ENCODE results near the gene BRSK2. TPM values are rescaled to one million over a fixed set of nuclear protein-coding genes. Genes with fewer than 3 reads are reported as not detected.

Gene BRSK2
- total RNA-seq, 1 donor from 2014 or later = 0.52 TPM

DNA sequence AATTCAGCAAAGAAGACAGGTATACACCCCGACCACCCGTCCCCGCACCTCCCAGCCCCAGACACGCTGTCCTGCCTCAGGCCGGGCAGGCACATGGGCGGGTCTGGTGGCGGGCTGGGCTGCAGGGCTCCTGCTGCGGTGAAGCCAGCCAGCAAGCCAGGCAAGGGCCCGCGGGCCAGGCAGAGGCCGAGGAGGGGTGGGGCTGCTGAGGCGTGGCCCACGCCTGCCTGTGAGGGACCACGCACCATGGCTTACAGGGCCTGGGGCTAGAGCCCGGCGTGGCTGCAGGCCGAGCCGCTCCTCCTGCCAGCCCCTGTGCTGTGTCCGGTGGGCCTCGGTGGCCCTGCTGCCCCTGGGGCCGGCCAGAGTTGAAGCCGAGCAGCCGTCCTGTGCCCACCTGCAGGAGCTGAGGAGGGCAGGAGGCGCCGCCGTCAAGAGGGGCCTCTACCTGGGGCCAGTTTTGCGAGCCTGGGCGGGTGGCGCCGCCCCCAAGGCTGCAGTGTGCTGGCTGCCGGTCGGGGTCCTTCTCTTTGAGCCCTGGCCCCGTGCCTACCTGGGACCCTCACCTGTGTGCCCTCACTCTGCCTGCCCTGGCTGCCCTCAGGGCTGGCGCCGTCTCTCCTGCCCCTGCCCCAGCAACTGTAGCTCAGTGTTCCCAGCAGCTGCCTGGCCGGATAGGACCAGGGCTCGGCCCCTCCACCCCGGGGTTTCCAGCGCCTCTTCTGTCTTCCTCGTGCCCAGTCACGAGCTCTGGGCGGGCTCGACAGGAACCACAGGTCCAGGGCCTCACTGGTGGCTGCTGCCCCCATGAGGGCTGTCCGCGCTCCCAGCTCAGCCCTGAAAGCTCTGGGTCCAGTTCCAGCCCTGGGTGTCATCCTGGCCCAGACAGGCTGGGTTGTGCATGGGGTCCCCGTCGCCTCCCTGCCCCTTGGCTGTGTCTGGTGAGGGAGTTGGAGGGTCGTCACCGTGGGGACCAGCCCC is 58.4 kb downstream of the BRSK2 start:
- H3K9me3 ChIP-seq (replicated peaks) = no peaks in the 10 kb centered on the region
- peaks cover 66% of the 10 kb centered on the region for H3K27me3 ChIP-seq (ENCODE audit: low read depth)
- H3K27ac ChIP-seq (replicated peaks) = no peak overlapping the region
- intact Hi-C loops (cut with micrococcal nuclease) = no loop called here
- H3K4me1 ChIP-seq = peaks cover 4% of the 10 kb centered on the region
- DNase-seq = no peak
- TF ChIP-seq, protein P1, sequence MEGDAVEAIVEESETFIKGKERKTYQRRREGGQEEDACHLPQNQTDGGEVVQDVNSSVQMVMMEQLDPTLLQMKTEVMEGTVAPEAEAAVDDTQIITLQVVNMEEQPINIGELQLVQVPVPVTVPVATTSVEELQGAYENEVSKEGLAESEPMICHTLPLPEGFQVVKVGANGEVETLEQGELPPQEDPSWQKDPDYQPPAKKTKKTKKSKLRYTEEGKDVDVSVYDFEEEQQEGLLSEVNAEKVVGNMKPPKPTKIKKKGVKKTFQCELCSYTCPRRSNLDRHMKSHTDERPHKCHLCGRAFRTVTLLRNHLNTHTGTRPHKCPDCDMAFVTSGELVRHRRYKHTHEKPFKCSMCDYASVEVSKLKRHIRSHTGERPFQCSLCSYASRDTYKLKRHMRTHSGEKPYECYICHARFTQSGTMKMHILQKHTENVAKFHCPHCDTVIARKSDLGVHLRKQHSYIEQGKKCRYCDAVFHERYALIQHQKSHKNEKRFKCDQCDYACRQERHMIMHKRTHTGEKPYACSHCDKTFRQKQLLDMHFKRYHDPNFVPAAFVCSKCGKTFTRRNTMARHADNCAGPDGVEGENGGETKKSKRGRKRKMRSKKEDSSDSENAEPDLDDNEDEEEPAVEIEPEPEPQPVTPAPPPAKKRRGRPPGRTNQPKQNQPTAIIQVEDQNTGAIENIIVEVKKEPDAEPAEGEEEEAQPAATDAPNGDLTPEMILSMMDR (IDR thresholded peaks at IDR 0.05; ENCODE audit: borderline replicate concordance) = no peak
- H3K36me3 ChIP-seq = no peaks in the 10 kb centered on the region
- no peak overlapping the region for H3K4me3 ChIP-seq

DNA sequence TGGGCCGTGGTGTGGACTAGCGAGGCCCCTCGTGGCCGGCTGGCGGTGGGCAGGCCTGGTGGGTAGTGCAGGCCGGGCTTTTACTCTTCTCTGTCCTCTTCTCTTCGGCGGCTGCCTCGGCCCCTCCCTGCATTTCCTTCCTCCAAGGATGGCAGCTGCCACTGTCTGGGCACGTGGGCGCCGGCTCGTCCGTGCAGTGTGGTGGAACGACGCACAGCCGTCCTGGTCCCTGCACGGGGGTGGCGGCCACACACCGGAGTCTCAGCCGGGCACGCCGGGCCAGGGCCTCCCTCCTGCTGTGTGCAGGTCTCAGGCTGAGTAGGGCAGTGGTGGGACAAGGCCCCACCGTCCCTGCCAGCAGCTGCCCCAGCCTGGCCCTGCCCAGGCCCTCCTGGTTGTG is 59.1 kb downstream of the BRSK2 start:
- H3K27ac ChIP-seq (replicated peaks) = no peak overlapping the region
- TF ChIP-seq, protein P1 (IDR thresholded peaks at IDR 0.05; ENCODE audit: borderline replicate concordance) = no peak
- H3K4me1 ChIP-seq = peaks cover 12% of the 10 kb centered on the region
- no peak for DNase-seq
- H3K27me3 ChIP-seq (ENCODE audit: low read depth) = peaks cover 59% of the 10 kb centered on the region
- no peaks in the 10 kb centered on the region for H3K36me3 ChIP-seq
- H3K4me3 ChIP-seq = no peak overlapping the region
- intact Hi-C loops (cut with micrococcal nuclease) = no loop called here
- no peaks in the 10 kb centered on the region for H3K9me3 ChIP-seq (replicated peaks)

DNA sequence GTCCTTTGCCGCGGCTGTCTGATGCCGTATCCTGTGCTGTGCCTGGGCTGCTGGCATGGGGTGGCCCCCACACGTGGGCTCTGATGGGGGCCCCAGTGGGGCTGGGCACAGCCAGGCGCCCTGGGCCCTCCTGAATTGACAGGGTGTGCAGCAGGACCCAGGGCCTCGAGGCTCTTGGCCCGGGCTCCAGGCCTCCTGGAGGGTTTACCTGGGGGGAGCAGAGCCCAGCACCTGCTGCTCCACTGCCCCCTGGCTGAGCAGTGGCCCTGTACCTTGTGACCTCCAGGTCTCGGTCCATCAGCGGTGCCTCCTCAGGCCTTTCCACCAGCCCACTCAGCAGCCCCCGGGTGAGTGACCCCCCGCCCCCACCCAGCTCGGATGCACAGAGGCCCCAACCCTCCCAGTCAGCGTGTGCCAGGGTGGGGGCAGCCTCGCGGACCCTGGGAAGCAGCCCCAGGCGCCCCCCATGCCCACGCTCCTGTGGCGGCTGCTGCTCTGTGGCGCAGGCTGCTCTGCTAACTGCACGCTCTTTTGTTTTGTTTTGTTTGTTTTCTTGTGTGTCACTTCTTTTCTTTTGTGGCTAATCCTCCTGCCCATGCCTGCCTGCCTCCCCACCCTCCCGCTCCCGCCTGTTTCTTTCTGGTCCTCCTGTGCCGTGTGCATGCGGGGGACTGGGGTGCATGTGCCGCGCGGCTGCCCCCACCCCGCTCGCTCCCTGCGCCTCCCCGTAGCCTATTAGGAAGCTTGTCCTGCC is 59.9 kb downstream of the BRSK2 start:
- H3K36me3 ChIP-seq = no peaks in the 10 kb centered on the region
- intact Hi-C loops (cut with micrococcal nuclease) = no loop called here
- no peak overlapping the region for H3K27ac ChIP-seq (replicated peaks)
- H3K4me1 ChIP-seq = peaks cover 12% of the 10 kb centered on the region
- no peak overlapping the region for H3K4me3 ChIP-seq
- H3K27me3 ChIP-seq (ENCODE audit: low read depth) = peaks cover 54% of the 10 kb centered on the region
- TF ChIP-seq, protein P1 (IDR thresholded peaks at IDR 0.05; ENCODE audit: borderline replicate concordance) = no peak
- no peak for DNase-seq
- no peaks in the 10 kb centered on the region for H3K9me3 ChIP-seq (replicated peaks)

DNA sequence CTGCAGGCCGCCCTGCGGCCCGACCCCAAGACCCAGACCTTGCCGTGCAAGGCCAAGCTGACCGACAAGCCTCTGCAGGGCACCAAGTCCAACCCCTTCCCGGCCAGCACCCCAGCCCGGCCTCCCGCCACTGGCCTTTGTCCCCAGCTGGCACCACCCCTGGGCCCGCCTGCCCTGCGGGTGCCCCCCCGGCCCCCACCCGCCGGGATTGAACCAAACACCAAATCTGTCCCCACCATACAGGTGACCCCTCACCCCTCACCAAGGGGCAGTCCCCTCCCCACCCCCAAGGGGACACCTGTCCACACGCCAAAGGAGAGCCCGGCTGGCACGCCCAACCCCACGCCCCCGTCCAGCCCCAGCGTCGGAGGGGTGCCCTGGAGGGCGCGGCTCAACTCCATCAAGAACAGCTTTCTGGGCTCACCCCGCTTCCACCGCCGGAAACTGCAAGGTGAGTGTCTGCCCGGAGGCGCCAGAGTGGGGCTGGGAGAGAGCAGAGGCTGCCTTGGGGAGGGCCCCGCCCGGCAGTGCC is 60.7 kb downstream of the BRSK2 start:
- TF ChIP-seq, protein P1 (IDR thresholded peaks at IDR 0.05; ENCODE audit: borderline replicate concordance) = no peak
- no peak for DNase-seq
- Histone ChIP-seq H3K36me3 (no peaks in the 10 kb centered on the region), H3K27ac (replicated peaks) (no peak overlapping the region), H3K4me3 (no peak overlapping the region), H3K4me1 (peaks cover 12% of the 10 kb centered on the region), H3K27me3 (ENCODE audit: low read depth) (peaks cover 49% of the 10 kb centered on the region), H3K9me3 (replicated peaks) (no peaks in the 10 kb centered on the region)
- intact Hi-C loops (cut with micrococcal nuclease) = no loop called here

DNA sequence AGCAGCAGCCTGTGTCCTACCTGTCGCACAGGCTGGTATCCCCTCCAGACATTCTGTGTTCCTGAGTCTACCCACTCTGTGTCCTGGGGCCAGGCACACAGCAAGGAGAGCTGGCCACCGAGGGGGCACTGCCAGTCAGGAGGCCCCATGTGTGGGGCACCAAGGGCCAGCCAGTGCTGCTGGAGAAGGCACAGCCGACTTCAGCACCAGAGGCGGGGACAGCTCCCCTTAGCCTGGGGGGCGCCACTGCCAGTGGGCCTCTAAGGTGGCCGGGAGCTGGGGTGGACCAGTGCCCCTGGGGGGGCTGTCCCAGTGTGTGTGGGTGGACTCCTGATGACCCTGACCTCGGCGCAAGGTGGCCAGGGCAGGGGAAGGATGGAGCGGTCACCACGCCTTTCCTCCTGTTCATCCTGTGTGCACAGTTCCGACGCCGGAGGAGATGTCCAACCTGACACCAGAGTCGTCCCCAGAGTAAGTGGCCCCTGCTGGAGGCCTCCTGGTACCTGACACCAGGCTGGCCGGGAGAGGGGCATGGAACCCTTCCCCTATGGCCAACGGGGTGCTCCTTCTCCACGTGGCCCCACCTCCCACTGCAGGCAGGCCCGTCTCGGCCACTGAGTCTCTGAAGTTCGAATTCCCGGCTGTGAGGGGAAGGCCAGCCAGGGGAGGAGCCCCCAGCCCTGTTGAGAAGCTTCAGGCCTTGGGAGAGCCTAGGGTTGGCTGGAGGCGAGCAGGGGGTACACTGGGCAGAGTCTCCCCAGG is 61.4 kb downstream of the BRSK2 start:
- H3K4me1 ChIP-seq = peaks cover 12% of the 10 kb centered on the region
- no peak overlapping the region for H3K4me3 ChIP-seq
- no peak for DNase-seq
- H3K27me3 ChIP-seq (ENCODE audit: low read depth) = peaks cover 49% of the 10 kb centered on the region
- H3K9me3 ChIP-seq (replicated peaks) = no peaks in the 10 kb centered on the region
- intact Hi-C loops (cut with micrococcal nuclease) = no loop called here
- no peaks in the 10 kb centered on the region for H3K36me3 ChIP-seq
- H3K27ac ChIP-seq (replicated peaks) = no peak overlapping the region
- TF ChIP-seq, protein P1 (IDR thresholded peaks at IDR 0.05; ENCODE audit: borderline replicate concordance) = no peak
